GM12878 (cell line): Measurements from ENCODE around the gene RFX1. TPM values are rescaled to one million over a fixed set of nuclear protein-coding genes. Genes with fewer than 3 reads are reported as not detected.

ENCODE experiments used
- ATAC-seq: fragments of 200-7000 bp; cut with Tn5 transposase; 3 replicates; pipeline ENCODE4 v1.9.1; 2020; ENCODE audit warnings: mild to moderate bottlenecking, moderate library complexity
- BruUV-seq: library from RNA; stranded (reverse); fragments of 400-500 nt; replicated peaks from 2 replicates; lab custom pipeline; 2021; lab: Mats Ljungman, UMichigan
- CTCF ChIA-PET: fragments of 300-600 bp; sonication (Branson Sonifier 250); formaldehyde crosslinking; extraction: SDS; loops from one replicate; lab custom pipeline; 2021; ENCODE audit warnings: inconsistent platforms; lab: Yijun Ruan, JAX
- POLR2A ChIA-PET: fragments of 350-600 bp; formaldehyde crosslinking; extraction: SDS; loops from one replicate; lab custom pipeline; 2021; ENCODE audit warnings: inconsistent platforms; lab: Charles Lee
- RAD21 ChIA-PET: fragments of 300-600 bp; sonication (Branson Sonifier 250); formaldehyde crosslinking; loops from one replicate; lab custom pipeline; 2023; ENCODE audit warnings: antibody characterized with exemption; ENCODE audit not compliant: unreplicated experiment; lab: Charles Lee
- SMC1A ChIA-PET: fragments of 300-600 bp; sonication (Branson Sonifier 250); formaldehyde crosslinking; loops from one replicate; lab custom pipeline; 2023; ENCODE audit not compliant: unreplicated experiment, uncharacterized antibody; lab: Charles Lee
- DNase-seq: peaks from one replicate; pipeline ENCODE4 v3.0.0-alpha.2; 2011; ENCODE audit warnings: low read depth, low spot score
- FAIRE-seq: peaks from 3 replicates; lab custom pipeline; 2011; peaks lifted over from hg19 to GRCh38; lab: Jason Lieb, UNC
- H2AFZ ChIP-seq: 2 replicates; pipeline ENCODE4 v1.6.0; 2011; ENCODE audit warnings: low read depth, low read length, control low read depth; ENCODE audit not compliant: control insufficient read depth
- H3K27ac ChIP-seq: 2 replicates; pipeline ENCODE4 v1.5.1; 2011; ENCODE audit warnings: control low read depth; ENCODE audit not compliant: control insufficient read depth, insufficient read depth
- H3K27me3 ChIP-seq, 2 experiments: replicated peaks in 1 of 2; 2 replicates each; pipeline versions ENCODE4 v1.6.0 to v1.6.1; 2011; ENCODE audit warnings: low read length in 1 of 2; ENCODE audit not compliant: control insufficient read depth in 2 of 2, insufficient read depth in 2 of 2
- H3K36me3 ChIP-seq, 2 experiments: 2 replicates each; pipeline ENCODE4 v1.5.1; 2011; ENCODE audit warnings: low read length in 1 of 2; ENCODE audit not compliant: control insufficient read depth in 2 of 2, insufficient read depth in 2 of 2
- H3K4me1 ChIP-seq: 2 replicates; pipeline ENCODE4 v1.6.1; 2011; ENCODE audit warnings: mild to moderate bottlenecking, low read length, moderate library complexity, mixed read lengths; ENCODE audit not compliant: control insufficient read depth, insufficient read depth
- H3K4me2 ChIP-seq: 2 replicates; pipeline ENCODE4 v1.6.0; 2011; ENCODE audit warnings: control low read depth; ENCODE audit not compliant: control insufficient read depth, insufficient read depth
- H3K4me3 ChIP-seq: fragments of 200-600 bp; sonication (generic); 2 replicates; pipeline ENCODE4 v1.5.1; 2016
- H3K79me2 ChIP-seq: 2 replicates; pipeline ENCODE4 v1.6.0; 2011; ENCODE audit warnings: low read length; ENCODE audit not compliant: control insufficient read depth, insufficient read depth
- H3K9ac ChIP-seq: 2 replicates; pipeline ENCODE4 v1.8.0; 2011; ENCODE audit warnings: low read length, control low read depth, mixed read lengths; ENCODE audit not compliant: control insufficient read depth, insufficient read depth
- H3K9me3 ChIP-seq: replicated peaks from 3 replicates; pipeline ENCODE4 v1.5.1; 2011; ENCODE audit warnings: mild to moderate bottlenecking, low read length; ENCODE audit not compliant: control insufficient read depth, insufficient read depth
- H4K20me1 ChIP-seq: 2 replicates; pipeline ENCODE4 v1.6.0; 2011; ENCODE audit not compliant: control insufficient read depth, insufficient read depth
- BHLHE40 ChIP-seq, 2 experiments: fragments of 450-650 bp in 1 of 2; IDR thresholded peaks; 2 replicates each; pipeline ENCODE4 v1.6.1; 2011 to 2017; ENCODE audit warnings: low read depth in 2 of 2, borderline replicate concordance in 1 of 2, improper control_type of control experiment in 1 of 2, low read length in 1 of 2, mild to moderate bottlenecking in 1 of 2
- CBFB ChIP-seq: IDR thresholded peaks from 2 replicates; pipeline ENCODE4 v1.6.1; 2016; ENCODE audit warnings: antibody characterized with exemption, low read depth
- HDAC2 ChIP-seq: fragments of 200-600 bp; sonication (generic); IDR thresholded peaks from 2 replicates; pipeline ENCODE4 v1.6.1; 2017
- NR2C1 ChIP-seq: fragments of 450-650 bp; IDR thresholded peaks from 2 replicates; pipeline ENCODE4 v1.6.1; 2017; ENCODE audit warnings: antibody characterized with exemption, mild to moderate bottlenecking, moderate library complexity
- PAX5 ChIP-seq: IDR thresholded peaks from 2 replicates; pipeline ENCODE4 v1.6.1; 2011; ENCODE audit warnings: low read depth, low read length, borderline replicate concordance
- PAX8 ChIP-seq: fragments of 450-650 bp; IDR thresholded peaks from 2 replicates; pipeline ENCODE4 v1.6.1; 2017; ENCODE audit warnings: mild to moderate bottlenecking, moderate library complexity
- RB1 ChIP-seq: fragments of 450-650 bp; formaldehyde crosslinking; IDR thresholded peaks from 2 replicates; pipeline ENCODE4 v1.6.1; 2017; ENCODE audit warnings: mild to moderate bottlenecking, borderline replicate concordance
- SMC3 ChIP-seq: IDR thresholded peaks from 2 replicates; pipeline ENCODE4 v1.6.1; 2011; ENCODE audit warnings: low read length, improper control_type of control experiment, borderline replicate concordance
- SRF ChIP-seq, 2 experiments: IDR thresholded peaks; 2 replicates each; pipeline ENCODE4 v1.6.1; 2011; ENCODE audit warnings: low read depth in 2 of 2, low read length in 2 of 2, mild to moderate bottlenecking in 1 of 2, moderate library complexity in 1 of 2
- WGBS: methylation state at CpG from one replicate; pipeline ENCODE4 v1.1.6; 2016; ENCODE audit warnings: low lambda C conversion rate; ENCODE audit not compliant: insufficient replicate concordance, insufficient coverage; ENCODE audit errors: missing lambda C conversion rate; 5-methylcytosine and 5-hydroxymethylcytosine counted together
- in situ Hi-C: fragments of 300-500 bp; cut with MboI; formaldehyde crosslinking; loops from 9 replicates; pipeline ENCODE4 v1.14.3; 2018; ENCODE audit warnings: mixed read lengths
- intact Hi-C: fragments of 100-400 bp; cut with micrococcal nuclease; formaldehyde crosslinking; loops from one replicate; pipeline ENCODE4 v1.14.2; 2022; ENCODE audit not compliant: unreplicated experiment
- polyA plus RNA-seq, 11 experiments: library from polyadenylated mRNA; depleted of rRNA in 4 of 11; unstranded in 6 of 11; stranded (reverse) in 5 of 11; fragments of >200 nt; fragmentation: Nextera tagmentation in 4 of 11; fragmentation: Illumina TruSeq in 1 of 11; extraction: Ambion mirVana in 4 of 11; extraction: Trizol in 1 of 11; gene quantifications; 1 replicate in 1 of 11; 2 replicates in 10 of 11; pipeline versions ENCODE4 v1.2.1 to v1.2.3, GENCODE V29; 2011 to 2016; ENCODE audit warnings: inconsistent platforms in 2 of 11, missing spikeins in 2 of 11, low read depth in 1 of 11
- total RNA-seq, 4 experiments: library from RNA; depleted of rRNA in 3 of 4; stranded (reverse); fragments of >200 nt in 3 of 4; fragmentation: Illumina TruSeq in 1 of 4; extraction: Trizol in 1 of 4; gene quantifications; 2 replicates each; pipeline versions ENCODE4 v1.2.1 to v1.2.3, GENCODE V29; 2013 to 2021
- TF ChIP-seq, protein P1 (sequence below): fragments of 450-650 bp; IDR thresholded peaks from 2 replicates; pipeline ENCODE4 v1.6.1; 2017; ENCODE audit warnings: mild to moderate bottlenecking
- TF ChIP-seq, protein P2 (sequence below): fragments of 450-650 bp; IDR thresholded peaks from 2 replicates; pipeline ENCODE4 v1.6.1; 2016; ENCODE audit warnings: mild to moderate bottlenecking, moderate library complexity, borderline replicate concordance
- TF ChIP-seq, protein P3 (sequence below): IDR thresholded peaks from 2 replicates; pipeline ENCODE4 v1.6.1; 2011; ENCODE audit warnings: borderline replicate concordance, low read depth, mild to moderate bottlenecking, moderate library complexity, mixed read lengths, low read length; ENCODE audit not compliant: insufficient read depth; ENCODE audit errors: extremely low read length
- TF ChIP-seq, protein P4 (sequence below): fragments of 450-650 bp; IDR thresholded peaks from 2 replicates; pipeline ENCODE4 v1.6.1; 2016; ENCODE audit warnings: mild to moderate bottlenecking

RFX1 gene
- total and polyA plus RNA-seq, 10 of the 15 experiments (the other 5 are each of a cell fraction or from before 2014, with no cell fraction given): 0.05 to 11.0 (median 1.5) TPM

DNA sequence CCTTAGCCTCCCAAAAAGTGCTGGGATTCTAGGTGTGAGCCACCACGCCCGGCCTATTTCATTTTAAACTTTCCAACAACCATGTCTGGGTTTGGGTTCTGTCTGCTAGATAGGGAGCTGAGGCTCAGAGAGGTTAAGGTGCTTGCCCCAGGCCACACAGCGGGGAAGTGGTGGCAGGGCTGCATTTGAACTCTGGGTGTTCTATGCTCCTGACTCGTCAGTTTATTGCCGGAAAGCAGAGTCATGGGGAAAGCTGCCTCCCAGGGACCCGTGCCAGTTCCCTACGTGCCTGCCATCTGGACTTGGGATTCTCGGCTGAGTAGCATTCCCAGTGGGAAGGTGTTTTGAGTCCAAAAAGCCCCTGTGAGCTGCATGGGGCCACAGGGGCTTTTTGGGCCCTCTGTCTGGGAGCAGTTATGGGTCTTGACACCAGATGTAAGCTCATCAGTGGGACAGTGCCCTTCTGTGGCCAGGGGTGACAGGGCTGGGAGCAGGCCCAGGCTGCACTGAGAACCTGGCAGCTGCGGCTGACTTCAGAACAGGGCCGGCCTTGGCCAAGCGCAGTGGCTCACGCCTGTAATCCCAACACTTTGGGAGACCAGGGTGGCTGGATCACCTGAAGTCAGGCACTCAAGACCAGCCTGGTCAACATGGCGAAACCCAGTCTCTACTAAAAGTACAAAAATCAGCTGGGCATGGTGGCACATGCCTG is 10.9 kb downstream of the RFX1 start:
- no TSS peak for BruUV-seq
- CTCF ChIA-PET: interaction anchor here (1.6 kb wide), 1 partner anchor 92 kb away, joined by 5 read pairs; no protein-coding TSS in a partner anchor
- ATAC-seq: no peak

More for the DNA sequence above, 10.9 kb downstream of the RFX1 start:
- no peak for DNase-seq
- Histone ChIP-seq H3K9ac (no peak overlapping the region), H3K27me3 (no peaks in the 10 kb centered on the region), H3K79me2 (no peaks in the 10 kb centered on the region), H3K27ac (no peak overlapping the region), H4K20me1 (no peaks in the 10 kb centered on the region), H3K36me3 (peaks cover 0 to 3% of the 10 kb centered on the region in 2 experiments; a peak in 3 of 4 replicates), H3K4me1 (no peaks in the 10 kb centered on the region), H3K4me2 (no peak overlapping the region), H3K9me3 (peaks cover 5% of the 10 kb centered on the region; the same call in 2 of the 3 replicates), H3K4me3 (no peak overlapping the region), H2AFZ (no peak overlapping the region)
- ChIA-PET POLR2A (interaction anchor here (0.6 kb wide), 1 partner anchor 638 kb away, joined by 3 read pairs; no protein-coding TSS in a partner anchor), RAD21 (interaction anchor here (1.1 kb wide), 1 partner anchor 9 kb away, joined by 3 read pairs; no protein-coding TSS in a partner anchor), SMC1A (interaction anchor here (0.8 kb wide), 1 partner anchor 9 kb away, joined by 3 read pairs; no protein-coding TSS in a partner anchor)
- no peak for TF ChIP-seq RB1
- no peak for TF ChIP-seq BHLHE40 (IDR thresholded peaks at IDR 0.05; ENCODE audit: borderline replicate concordance in 1 of 2, low read depth in 2 of 2, low read length in 1 of 2)
- no peak for TF ChIP-seq SMC3
- TF ChIP-seq PAX8: no peak
- TF ChIP-seq, protein P1, sequence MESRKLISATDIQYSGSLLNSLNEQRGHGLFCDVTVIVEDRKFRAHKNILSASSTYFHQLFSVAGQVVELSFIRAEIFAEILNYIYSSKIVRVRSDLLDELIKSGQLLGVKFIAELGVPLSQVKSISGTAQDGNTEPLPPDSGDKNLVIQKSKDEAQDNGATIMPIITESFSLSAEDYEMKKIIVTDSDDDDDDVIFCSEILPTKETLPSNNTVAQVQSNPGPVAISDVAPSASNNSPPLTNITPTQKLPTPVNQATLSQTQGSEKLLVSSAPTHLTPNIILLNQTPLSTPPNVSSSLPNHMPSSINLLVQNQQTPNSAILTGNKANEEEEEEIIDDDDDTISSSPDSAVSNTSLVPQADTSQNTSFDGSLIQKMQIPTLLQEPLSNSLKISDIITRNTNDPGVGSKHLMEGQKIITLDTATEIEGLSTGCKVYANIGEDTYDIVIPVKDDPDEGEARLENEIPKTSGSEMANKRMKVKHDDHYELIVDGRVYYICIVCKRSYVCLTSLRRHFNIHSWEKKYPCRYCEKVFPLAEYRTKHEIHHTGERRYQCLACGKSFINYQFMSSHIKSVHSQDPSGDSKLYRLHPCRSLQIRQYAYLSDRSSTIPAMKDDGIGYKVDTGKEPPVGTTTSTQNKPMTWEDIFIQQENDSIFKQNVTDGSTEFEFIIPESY: no peak
- TF ChIP-seq, protein P2, sequence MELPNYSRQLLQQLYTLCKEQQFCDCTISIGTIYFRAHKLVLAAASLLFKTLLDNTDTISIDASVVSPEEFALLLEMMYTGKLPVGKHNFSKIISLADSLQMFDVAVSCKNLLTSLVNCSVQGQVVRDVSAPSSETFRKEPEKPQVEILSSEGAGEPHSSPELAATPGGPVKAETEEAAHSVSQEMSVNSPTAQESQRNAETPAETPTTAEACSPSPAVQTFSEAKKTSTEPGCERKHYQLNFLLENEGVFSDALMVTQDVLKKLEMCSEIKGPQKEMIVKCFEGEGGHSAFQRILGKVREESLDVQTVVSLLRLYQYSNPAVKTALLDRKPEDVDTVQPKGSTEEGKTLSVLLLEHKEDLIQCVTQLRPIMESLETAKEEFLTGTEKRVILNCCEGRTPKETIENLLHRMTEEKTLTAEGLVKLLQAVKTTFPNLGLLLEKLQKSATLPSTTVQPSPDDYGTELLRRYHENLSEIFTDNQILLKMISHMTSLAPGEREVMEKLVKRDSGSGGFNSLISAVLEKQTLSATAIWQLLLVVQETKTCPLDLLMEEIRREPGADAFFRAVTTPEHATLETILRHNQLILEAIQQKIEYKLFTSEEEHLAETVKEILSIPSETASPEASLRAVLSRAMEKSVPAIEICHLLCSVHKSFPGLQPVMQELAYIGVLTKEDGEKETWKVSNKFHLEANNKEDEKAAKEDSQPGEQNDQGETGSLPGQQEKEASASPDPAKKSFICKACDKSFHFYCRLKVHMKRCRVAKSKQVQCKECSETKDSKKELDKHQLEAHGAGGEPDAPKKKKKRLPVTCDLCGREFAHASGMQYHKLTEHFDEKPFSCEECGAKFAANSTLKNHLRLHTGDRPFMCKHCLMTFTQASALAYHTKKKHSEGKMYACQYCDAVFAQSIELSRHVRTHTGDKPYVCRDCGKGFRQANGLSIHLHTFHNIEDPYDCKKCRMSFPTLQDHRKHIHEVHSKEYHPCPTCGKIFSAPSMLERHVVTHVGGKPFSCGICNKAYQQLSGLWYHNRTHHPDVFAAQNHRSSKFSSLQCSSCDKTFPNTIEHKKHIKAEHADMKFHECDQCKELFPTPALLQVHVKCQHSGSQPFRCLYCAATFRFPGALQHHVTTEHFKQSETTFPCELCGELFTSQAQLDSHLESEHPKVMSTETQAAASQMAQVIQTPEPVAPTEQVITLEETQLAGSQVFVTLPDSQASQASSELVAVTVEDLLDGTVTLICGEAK: no peak
- TF ChIP-seq SRF (IDR thresholded peaks at IDR 0.05; ENCODE audit: low read depth in 2 of 2, low read length in 2 of 2): no peak
- TF ChIP-seq NR2C1: no peak
- no peak for TF ChIP-seq HDAC2
- TF ChIP-seq, protein P3, sequence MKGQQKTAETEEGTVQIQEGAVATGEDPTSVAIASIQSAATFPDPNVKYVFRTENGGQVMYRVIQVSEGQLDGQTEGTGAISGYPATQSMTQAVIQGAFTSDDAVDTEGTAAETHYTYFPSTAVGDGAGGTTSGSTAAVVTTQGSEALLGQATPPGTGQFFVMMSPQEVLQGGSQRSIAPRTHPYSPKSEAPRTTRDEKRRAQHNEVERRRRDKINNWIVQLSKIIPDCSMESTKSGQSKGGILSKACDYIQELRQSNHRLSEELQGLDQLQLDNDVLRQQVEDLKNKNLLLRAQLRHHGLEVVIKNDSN: no peak
- no peak for TF ChIP-seq PAX5
- TF ChIP-seq, protein P4, sequence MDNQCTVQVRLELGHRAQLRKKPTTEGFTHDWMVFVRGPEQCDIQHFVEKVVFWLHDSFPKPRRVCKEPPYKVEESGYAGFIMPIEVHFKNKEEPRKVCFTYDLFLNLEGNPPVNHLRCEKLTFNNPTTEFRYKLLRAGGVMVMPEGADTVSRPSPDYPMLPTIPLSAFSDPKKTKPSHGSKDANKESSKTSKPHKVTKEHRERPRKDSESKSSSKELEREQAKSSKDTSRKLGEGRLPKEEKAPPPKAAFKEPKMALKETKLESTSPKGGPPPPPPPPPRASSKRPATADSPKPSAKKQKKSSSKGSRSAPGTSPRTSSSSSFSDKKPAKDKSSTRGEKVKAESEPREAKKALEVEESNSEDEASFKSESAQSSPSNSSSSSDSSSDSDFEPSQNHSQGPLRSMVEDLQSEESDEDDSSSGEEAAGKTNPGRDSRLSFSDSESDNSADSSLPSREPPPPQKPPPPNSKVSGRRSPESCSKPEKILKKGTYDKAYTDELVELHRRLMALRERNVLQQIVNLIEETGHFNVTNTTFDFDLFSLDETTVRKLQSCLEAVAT: no peak
- TF ChIP-seq CBFB: no peak
- intact Hi-C loops: no loop called here
- no peak for FAIRE-seq
- WGBS: 90% methylated on average over 13 of the region's 13 CpGs
- in situ Hi-C loops: no loop called here
